ENCODE data around the gene ICAM5.
"Not testable (repeated sequence)": the region's sequence is repeated elsewhere in the genome, so short reads cannot be mapped to it uniquely, and the experiment has no call there.

The ICAM5 gene

GRCh38 chr19:10289836-10290356 is at the start of gene ICAM5:
TSS of gene ICAM5 (plus strand) at chr19:10289952. CDS start at chr19:10290044, 92 bp downstream.
- peaks cover 92% of the 10 kb centered on the region for H3K27me3 ChIP-seq (ENCODE audit: insufficient read depth, low read length)
- no peaks in the 10 kb centered on the region for H3K9me3 ChIP-seq (ENCODE audit: insufficient read depth, low read depth, low read length)
- no peaks in the 10 kb centered on the region for H3K36me3 ChIP-seq (ENCODE audit: insufficient read depth, low read depth, low read length)
- H3K4me1 ChIP-seq (ENCODE audit: insufficient read depth, low read length): peaks cover 12% of the 10 kb centered on the region; the same call in 1 of the 2 replicates
- H3K9ac ChIP-seq (ENCODE audit: low read depth, low read length): no peak within 1 kb of the TSS
- H3K4me3 ChIP-seq (ENCODE audit: low read length): peak within 1 kb of the TSS; percentile 69
- H3K27ac ChIP-seq (ENCODE audit: low read length): no peak within 1 kb of the TSS

- H3K27ac ChIP-seq (ENCODE audit: low read length); H3K36me3 ChIP-seq (ENCODE audit: insufficient read depth, low read depth, low read length); H3K27me3 ChIP-seq (ENCODE audit: insufficient read depth, low read length); H3K9ac ChIP-seq (ENCODE audit: low read depth, low read length); H3K9me3 ChIP-seq (ENCODE audit: insufficient read depth, low read depth, low read length); H3K4me3 ChIP-seq (ENCODE audit: low read length); H3K4me1 ChIP-seq (ENCODE audit: insufficient read depth, low read length): not testable (repeated sequence)
Measured at GRCh38 chr19:10241826-10242449, 47.8 kb upstream of the ICAM5 start.

- Histone ChIP-seq H3K9ac (ENCODE audit: low read depth, low read length) (no peak overlapping the region), H3K27ac (ENCODE audit: low read length) (no peak overlapping the region), H3K4me3 (ENCODE audit: low read length) (no peak overlapping the region), H3K9me3 (ENCODE audit: insufficient read depth, low read depth, low read length) (no peaks in the 10 kb centered on the region), H3K4me1 (ENCODE audit: insufficient read depth, low read length) (no peaks in the 10 kb centered on the region), H3K36me3 (ENCODE audit: insufficient read depth, low read depth, low read length) (no peaks in the 10 kb centered on the region), H3K27me3 (ENCODE audit: insufficient read depth, low read length) (no peaks in the 10 kb centered on the region)
Measured at GRCh38 chr19:10243606-10244005, 46.1 kb upstream of the ICAM5 start.

- no peak overlapping the region for H3K9ac ChIP-seq (ENCODE audit: low read depth, low read length)
Measured at GRCh38 chr19:10245189-10245939, 44.4 kb upstream of the ICAM5 start.

GRCh38 chr19:10246511-10246910 is 43.2 kb upstream of the ICAM5 start:
- no peak overlapping the region for H3K4me3 ChIP-seq (ENCODE audit: low read length)
- H3K27ac ChIP-seq (ENCODE audit: low read length): no peak overlapping the region
- H3K9ac ChIP-seq (ENCODE audit: low read depth, low read length): no peak overlapping the region
- H3K27me3 ChIP-seq (ENCODE audit: insufficient read depth, low read length): no peaks in the 10 kb centered on the region
- no peaks in the 10 kb centered on the region for H3K36me3 ChIP-seq (ENCODE audit: insufficient read depth, low read depth, low read length)
- H3K9me3 ChIP-seq (ENCODE audit: insufficient read depth, low read depth, low read length): no peaks in the 10 kb centered on the region
- H3K4me1 ChIP-seq (ENCODE audit: insufficient read depth, low read length): no peaks in the 10 kb centered on the region

More at GRCh38 chr19:10245189-10245939, 44.4 kb upstream of the ICAM5 start:
- Histone ChIP-seq H3K4me3 (ENCODE audit: low read length) (no peak overlapping the region), H3K27ac (ENCODE audit: low read length) (no peak overlapping the region), H3K36me3 (ENCODE audit: insufficient read depth, low read depth, low read length) (no peaks in the 10 kb centered on the region), H3K4me1 (ENCODE audit: insufficient read depth, low read length) (no peaks in the 10 kb centered on the region), H3K27me3 (ENCODE audit: insufficient read depth, low read length) (no peaks in the 10 kb centered on the region), H3K9me3 (ENCODE audit: insufficient read depth, low read depth, low read length) (no peaks in the 10 kb centered on the region)

GRCh38 chr19:10251792-10252694 is 37.7 kb upstream of the ICAM5 start, which contains the start of gene MRPL4:
TSS of gene MRPL4 (plus strand) at chr19:10252214. CDS start at chr19:10252254, 40 bp downstream.
- H3K9ac ChIP-seq (ENCODE audit: low read depth, low read length): peak within 1 kb of the TSS; percentile 96
- no peaks in the 10 kb centered on the region for H3K9me3 ChIP-seq (ENCODE audit: insufficient read depth, low read depth, low read length)
- H3K27me3 ChIP-seq (ENCODE audit: insufficient read depth, low read length): no peaks in the 10 kb centered on the region
- peak within 1 kb of the TSS; percentile 78 for H3K27ac ChIP-seq (ENCODE audit: low read length)
- H3K4me3 ChIP-seq (ENCODE audit: low read length): peak within 1 kb of the TSS; percentile 100
- H3K4me1 ChIP-seq (ENCODE audit: insufficient read depth, low read length): no peaks in the 10 kb centered on the region; the same call in 1 of the 2 replicates
- H3K36me3 ChIP-seq (ENCODE audit: insufficient read depth, low read depth, low read length): peaks cover 27% of the 10 kb centered on the region

- Histone ChIP-seq H3K27me3 (ENCODE audit: insufficient read depth, low read length) (no peaks in the 10 kb centered on the region), H3K27ac (ENCODE audit: low read length) (peak overlapping the region; percentile 78), H3K4me3 (ENCODE audit: low read length) (peak overlapping the region; percentile 100), H3K4me1 (ENCODE audit: insufficient read depth, low read length) (no peaks in the 10 kb centered on the region; the same call in 1 of the 2 replicates), H3K9ac (ENCODE audit: low read depth, low read length) (peak overlapping the region; percentile 96; the same call in 1 of the 2 replicates), H3K9me3 (ENCODE audit: insufficient read depth, low read depth, low read length) (no peaks in the 10 kb centered on the region), H3K36me3 (ENCODE audit: insufficient read depth, low read depth, low read length) (peaks cover 34% of the 10 kb centered on the region)
Measured at GRCh38 chr19:10252707-10253106, 37.0 kb upstream of the ICAM5 start.

- Histone ChIP-seq H3K36me3 (ENCODE audit: insufficient read depth, low read depth, low read length) (peaks cover 45% of the 10 kb centered on the region), H3K9me3 (ENCODE audit: insufficient read depth, low read depth, low read length) (no peaks in the 10 kb centered on the region), H3K27ac (ENCODE audit: low read length) (no peak overlapping the region), H3K4me1 (ENCODE audit: insufficient read depth, low read length) (no peaks in the 10 kb centered on the region; the same call in 1 of the 2 replicates), H3K4me3 (ENCODE audit: low read length) (no peak overlapping the region), H3K9ac (ENCODE audit: low read depth, low read length) (no peak overlapping the region), H3K27me3 (ENCODE audit: insufficient read depth, low read length) (no peaks in the 10 kb centered on the region)
Measured at GRCh38 chr19:10254244-10254643, 35.5 kb upstream of the ICAM5 start.

GRCh38 chr19:10255358-10255757 is 34.4 kb upstream of the ICAM5 start:
- H3K9me3 ChIP-seq (ENCODE audit: insufficient read depth, low read depth, low read length): no peaks in the 10 kb centered on the region
- H3K27me3 ChIP-seq (ENCODE audit: insufficient read depth, low read length): no peaks in the 10 kb centered on the region
- H3K9ac ChIP-seq (ENCODE audit: low read depth, low read length): no peak overlapping the region
- no peaks in the 10 kb centered on the region; the same call in 1 of the 2 replicates for H3K4me1 ChIP-seq (ENCODE audit: insufficient read depth, low read length)
- H3K27ac ChIP-seq (ENCODE audit: low read length): no peak overlapping the region
- no peak overlapping the region for H3K4me3 ChIP-seq (ENCODE audit: low read length)
- H3K36me3 ChIP-seq (ENCODE audit: insufficient read depth, low read depth, low read length): peaks cover 45% of the 10 kb centered on the region

GRCh38 chr19:10256551-10256950 is 33.2 kb upstream of the ICAM5 start:
- H3K27me3 ChIP-seq (ENCODE audit: insufficient read depth, low read length): no peaks in the 10 kb centered on the region
- no peak overlapping the region for H3K4me3 ChIP-seq (ENCODE audit: low read length)
- H3K9ac ChIP-seq (ENCODE audit: low read depth, low read length): no peak overlapping the region
- H3K36me3 ChIP-seq (ENCODE audit: insufficient read depth, low read depth, low read length): peaks cover 45% of the 10 kb centered on the region
- no peaks in the 10 kb centered on the region for H3K9me3 ChIP-seq (ENCODE audit: insufficient read depth, low read depth, low read length)
- no peak overlapping the region for H3K27ac ChIP-seq (ENCODE audit: low read length)
- H3K4me1 ChIP-seq (ENCODE audit: insufficient read depth, low read length): no peaks in the 10 kb centered on the region; the same call in 1 of the 2 replicates

- no peaks in the 10 kb centered on the region for H3K27me3 ChIP-seq (ENCODE audit: insufficient read depth, low read length)
- H3K27ac ChIP-seq (ENCODE audit: low read length): no peak overlapping the region
- peaks cover 45% of the 10 kb centered on the region for H3K36me3 ChIP-seq (ENCODE audit: insufficient read depth, low read depth, low read length)
- no peak overlapping the region for H3K9ac ChIP-seq (ENCODE audit: low read depth, low read length)
- H3K4me1 ChIP-seq (ENCODE audit: insufficient read depth, low read length): no peaks in the 10 kb centered on the region; the same call in 1 of the 2 replicates
- H3K9me3 ChIP-seq (ENCODE audit: insufficient read depth, low read depth, low read length): no peaks in the 10 kb centered on the region
- no peak overlapping the region for H3K4me3 ChIP-seq (ENCODE audit: low read length)
Measured at GRCh38 chr19:10256970-10257615, 32.7 kb upstream of the ICAM5 start.

Measured in iPS-20b (cell line).